GM19324 (cell line): Measurements from ENCODE around the gene OPRM1.
"Not testable (repeated sequence)": the region's sequence is repeated elsewhere in the genome, so short reads cannot be mapped to it uniquely, and the experiment has no call there.

Experiments
- ATAC-seq: cut with Tn5 transposase; IDR thresholded peaks from one replicate; pipeline ENCODE4 v1.9.1; 2021; ENCODE audit warnings: mild to moderate bottlenecking, moderate library complexity; ENCODE audit not compliant: unreplicated experiment, low FRiP score

OPRM1 gene

DNA sequence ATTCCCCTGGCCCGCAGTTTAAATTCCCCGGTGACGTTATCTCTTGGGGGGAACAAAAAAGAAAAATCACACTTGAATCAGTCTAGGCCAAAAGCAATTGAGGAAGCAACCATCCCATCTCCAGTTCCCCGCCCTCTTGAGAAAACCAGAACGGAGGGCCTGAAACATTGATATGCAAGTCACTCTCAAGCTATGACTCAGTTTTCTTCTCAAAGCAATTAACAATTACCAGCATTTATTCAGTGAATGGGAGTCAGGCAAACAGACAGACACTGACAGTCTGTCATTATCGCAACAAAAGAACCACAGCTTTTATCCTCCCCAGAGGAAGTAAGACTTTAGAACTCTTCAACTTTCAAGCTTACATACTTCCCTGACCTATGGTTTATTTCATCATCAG, 100.9 kb downstream of the OPRM1 start:
- ATAC-seq = no peak

DNA sequence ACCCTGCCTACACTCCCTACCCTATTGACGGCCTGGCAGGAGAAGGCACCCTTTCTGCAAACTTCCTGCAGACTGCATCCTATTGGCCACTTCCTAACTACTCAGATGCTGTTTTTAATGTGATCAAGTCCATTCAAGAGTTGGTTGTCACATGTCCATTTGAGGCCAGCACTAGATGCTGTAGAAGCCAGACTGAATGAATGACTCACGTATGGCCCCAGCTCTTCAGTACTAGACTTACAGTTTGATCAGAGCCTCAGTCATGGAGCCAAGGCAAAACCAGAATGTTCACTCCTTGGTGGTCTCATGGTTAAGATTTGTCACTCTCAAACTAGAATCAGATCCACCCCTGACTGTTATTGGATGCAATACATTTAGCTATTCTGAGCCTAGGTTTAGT, 101.7 kb downstream of the OPRM1 start:
- no peak for ATAC-seq

DNA sequence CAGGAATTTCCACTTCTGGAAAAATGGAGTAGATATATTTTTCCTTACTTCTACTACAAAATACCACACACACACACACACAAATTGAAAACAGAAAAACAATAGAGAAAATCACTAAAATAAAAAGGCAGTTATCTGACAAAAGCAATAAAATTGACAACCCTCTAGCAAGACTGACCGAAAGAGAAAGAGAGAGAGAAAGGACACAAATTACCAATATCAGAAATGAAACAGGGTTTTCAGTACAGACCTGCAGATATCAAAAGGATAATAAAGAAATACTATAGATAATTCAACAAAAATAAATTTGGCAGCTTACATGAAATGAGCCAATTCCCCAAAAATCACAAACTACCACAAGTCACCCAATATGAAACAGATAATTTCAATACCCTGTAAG, 104.7 kb downstream of the OPRM1 start:
- no peak for ATAC-seq

DNA sequence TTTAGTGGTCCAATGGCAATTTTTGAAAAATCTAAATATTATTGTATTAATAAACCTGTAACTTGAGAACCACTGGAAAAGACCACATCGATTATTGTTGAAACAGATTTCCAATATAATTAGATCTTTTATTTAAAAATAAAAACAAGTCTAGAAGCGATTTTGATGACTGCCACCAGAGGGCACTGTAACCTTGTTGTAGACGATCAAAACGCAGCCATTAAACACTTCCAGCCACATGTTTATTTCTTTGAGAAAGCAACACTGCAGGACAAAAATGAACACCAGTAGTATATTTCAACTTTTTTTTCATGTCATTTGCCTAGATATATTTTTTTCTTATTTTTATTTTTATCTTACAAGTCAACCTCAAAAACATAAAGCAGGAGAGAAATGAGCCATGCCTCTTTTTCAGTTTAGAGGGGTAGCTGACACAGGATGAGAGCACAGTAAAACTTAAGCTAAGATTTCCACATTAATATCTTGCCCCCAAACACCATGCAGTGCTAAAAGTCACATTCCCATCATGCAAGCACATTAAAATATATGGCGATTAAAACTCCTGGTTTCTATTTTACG, 115.4 kb downstream of the OPRM1 start:
- ATAC-seq = no peak

- peak; percentile 71 for ATAC-seq
These were observed 117.3 kb downstream of the OPRM1 start for GRCh38 chr6:154156135-154156896.

- ATAC-seq = peak; percentile 33
These were observed 118.0 kb downstream of the OPRM1 start for GRCh38 chr6:154157082-154157481.

- ATAC-seq = no peak
These were observed 118.7 kb downstream of the OPRM1 start for GRCh38 chr6:154157706-154158105.

DNA sequence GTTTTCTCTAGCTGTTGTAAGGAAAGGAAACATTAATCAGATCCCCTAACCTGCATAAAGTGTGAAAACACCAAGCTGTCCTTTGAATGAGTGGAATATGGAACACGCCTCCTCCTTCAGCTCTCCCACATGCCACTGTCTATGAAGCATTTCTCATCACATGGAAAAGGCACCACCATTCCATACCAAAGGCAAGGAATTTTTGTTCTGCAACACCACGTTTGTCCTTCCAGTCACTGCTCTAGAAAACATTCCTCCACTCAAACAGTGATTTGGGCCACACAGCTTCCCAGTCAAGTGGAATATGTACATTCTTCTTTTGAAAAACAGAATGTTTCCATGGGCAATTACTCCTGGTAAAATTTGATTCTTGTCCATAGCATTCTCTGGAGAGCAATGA, 120.1 kb downstream of the OPRM1 start:
- ATAC-seq = no peak

DNA sequence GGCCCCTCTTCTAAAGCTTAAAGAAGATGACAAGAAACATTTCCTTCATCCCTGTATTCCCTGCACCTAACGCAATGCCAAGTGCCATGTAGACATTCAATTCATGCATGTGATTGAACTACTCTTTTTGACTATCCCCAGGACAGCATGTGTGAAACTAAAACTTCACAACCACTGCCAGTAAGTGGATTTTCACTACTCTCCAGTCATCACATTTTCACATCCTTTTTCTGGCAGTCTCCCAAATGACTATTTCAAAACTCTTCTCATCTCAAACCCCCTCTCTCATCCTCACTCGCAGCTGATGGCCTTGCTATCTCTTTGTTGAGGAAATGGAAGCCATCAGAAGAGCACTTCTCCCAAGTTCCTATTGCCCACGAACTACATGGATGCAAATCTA, 122.6 kb downstream of the OPRM1 start:
- ATAC-seq = peak; percentile 61

DNA sequence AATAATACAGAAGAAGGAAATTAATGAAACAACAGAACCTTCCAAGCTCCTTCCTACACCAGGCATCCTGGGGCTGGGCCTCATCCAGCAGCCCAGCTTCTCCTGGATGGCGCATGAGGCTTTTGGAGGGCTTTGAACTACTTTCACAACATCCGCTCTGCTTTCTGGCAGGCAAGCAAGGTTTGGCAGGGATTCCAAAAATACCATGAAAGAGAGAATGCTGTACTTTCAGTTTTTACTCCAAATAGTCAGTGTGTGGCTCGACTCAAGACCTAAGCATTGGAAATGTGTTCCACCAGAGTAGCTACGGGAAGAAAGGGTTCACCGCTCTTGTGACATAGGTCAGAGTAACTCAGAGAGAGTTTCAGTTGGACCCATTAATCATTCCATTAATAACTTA, 125.4 kb downstream of the OPRM1 start:
- ATAC-seq = no peak

DNA sequence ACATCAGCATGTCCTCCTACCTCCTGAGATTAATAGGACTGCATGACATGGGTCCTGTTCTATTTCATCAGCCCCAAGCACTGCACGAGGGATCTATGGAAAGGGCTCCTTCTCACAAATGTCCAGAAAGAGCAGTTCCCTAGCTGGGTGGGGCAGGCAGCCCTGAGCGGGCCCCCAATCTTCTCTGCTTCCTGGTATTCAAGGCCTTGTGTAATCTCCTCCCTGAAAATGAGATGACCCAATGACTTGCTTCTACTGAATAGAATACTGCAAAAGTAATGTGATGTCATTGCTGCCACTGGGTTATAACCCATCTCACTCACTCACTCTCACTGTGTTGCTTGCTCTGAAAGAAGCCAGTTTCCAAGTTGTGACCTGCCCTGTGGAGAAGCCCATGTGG, 126.4 kb downstream of the OPRM1 start:
- ATAC-seq = no peak

DNA sequence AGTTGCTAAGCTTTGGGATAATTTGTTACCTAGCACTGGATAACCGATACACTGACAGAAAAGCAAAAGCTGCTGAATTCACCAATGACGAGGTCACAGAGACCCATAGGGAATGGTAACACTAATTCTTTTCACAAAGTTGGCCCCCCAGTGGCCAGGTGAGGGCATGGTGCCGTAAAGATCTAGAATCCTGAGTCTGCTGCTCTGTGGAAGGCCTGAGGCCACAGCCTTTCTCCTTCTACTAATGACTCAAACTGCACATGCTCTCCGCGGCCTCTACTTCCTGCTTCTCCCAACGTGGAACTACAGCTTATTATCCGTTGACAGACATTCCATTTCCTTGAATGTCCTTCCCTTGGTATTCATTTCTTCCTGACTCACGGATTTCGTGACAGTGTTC, 127.1 kb downstream of the OPRM1 start:
- ATAC-seq = no peak

DNA sequence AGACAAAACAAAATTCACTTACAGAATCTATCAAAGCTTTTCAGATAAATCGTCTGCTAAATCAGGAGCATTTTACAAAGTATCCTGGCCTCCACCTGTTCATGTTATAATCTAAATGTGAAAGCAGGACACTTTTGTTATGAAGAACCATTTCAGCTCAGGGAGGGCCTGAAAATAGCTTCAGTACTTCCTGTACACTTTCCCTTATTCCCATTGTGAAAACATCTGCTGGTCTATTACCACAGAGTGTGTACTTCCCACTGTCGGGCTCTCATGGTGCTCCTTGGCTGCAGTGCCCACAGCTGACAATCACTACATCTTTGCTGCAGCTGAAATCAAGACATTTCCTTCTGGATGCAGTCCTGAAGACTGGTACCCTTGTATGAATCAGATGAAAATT, 128.1 kb downstream of the OPRM1 start:
- ATAC-seq = no peak

GRCh38 chr6:154169193-154169847, 130.3 kb downstream of the OPRM1 start:
- no peak for ATAC-seq

DNA sequence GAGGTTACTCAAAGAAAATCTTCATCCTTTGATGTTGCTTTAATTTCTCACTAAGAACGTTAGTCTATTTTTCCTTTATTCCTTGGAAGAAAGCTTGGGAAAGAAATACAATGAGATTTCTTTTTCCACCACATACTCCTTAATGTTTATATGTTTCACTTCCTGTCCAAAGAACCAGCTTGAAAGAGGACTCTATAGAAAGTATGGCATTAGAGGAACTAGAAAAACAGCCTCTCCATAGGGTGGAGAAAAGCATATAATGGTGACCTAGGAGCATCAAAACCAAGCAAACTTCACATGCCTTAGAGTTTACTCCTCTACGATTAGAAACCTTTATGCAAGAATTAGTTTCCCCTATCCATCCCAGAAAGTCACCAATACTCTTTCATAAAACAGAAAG, 131.1 kb downstream of the OPRM1 start:
- no peak for ATAC-seq

DNA sequence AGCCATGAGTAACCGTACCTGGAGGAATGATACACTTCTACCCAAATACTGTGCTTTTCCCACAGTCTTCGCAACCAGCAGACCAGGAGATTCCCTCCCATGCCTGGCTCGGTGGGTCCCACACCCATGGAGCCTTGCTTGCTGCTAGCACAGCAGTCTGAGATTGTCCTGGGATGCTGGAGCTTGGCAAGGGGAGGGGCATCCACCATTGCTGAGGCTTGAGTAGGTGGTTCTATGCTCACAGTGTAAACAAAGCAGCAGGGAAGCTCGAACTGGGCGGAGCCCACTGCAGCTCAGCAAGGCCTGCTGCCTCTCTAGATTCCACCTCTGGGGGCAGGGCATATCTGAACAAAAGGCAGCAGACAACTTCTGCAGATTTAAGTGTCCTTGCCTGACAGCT, 133.4 kb downstream of the OPRM1 start:
- not testable (repeated sequence) for ATAC-seq

GRCh38 chr6:154179434-154179833, 140.4 kb downstream of the OPRM1 start:
- no peak for ATAC-seq

- no peak for ATAC-seq
These were observed 148.2 kb downstream of the OPRM1 start for GRCh38 chr6:154187203-154187602.

DNA sequence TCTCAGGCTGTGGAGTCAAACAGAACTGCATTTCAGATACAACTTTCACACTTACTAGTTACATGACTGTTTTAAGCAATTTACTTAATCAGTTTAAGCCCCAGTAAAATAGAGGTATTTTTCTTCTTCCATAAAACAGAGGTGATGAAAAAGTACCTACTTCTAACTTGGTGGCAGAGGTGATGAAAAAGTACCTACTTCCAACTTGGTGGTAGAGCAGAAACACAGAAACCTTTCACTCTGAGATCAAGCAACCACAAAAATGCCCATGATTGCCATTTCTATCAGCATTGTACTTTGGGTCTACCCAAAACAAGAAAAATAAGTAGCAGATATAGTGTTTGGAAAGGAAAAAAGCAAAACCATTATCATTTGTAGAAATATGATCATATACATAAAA, 148.7 kb downstream of the OPRM1 start:
- ATAC-seq = no peak

- ATAC-seq = no peak
These were observed 157.4 kb downstream of the OPRM1 start for GRCh38 chr6:154196333-154196885.

- ATAC-seq = no peak
These were observed 158.3 kb downstream of the OPRM1 start for GRCh38 chr6:154197196-154197860.
